HepG2 (cell line): ENCODE results near the gene MAP2K5. TPM values are rescaled to one million over a fixed set of nuclear protein-coding genes. Genes with fewer than 3 reads are reported as not detected.

Source experiments
- ATAC-seq: fragments of 200-7000 bp; cut with Tn5 transposase; 3 replicates; pipeline ENCODE4 v1.9.1; 2020; ENCODE audit warnings: mild to moderate bottlenecking, moderate library complexity
- BruUV-seq: library from RNA; stranded (reverse); fragments of 400-500 nt; replicated peaks from 2 replicates; lab custom pipeline; 2021; lab: Mats Ljungman, UMichigan
- CTCF ChIA-PET: fragments of 300-600 bp; formaldehyde crosslinking; extraction: SDS; loops from one replicate; lab custom pipeline; 2021; ENCODE audit warnings: low total read pairs, inconsistent platforms, low intra/inter-chr PET ratio; lab: Yijun Ruan, JAX
- POLR2A ChIA-PET: fragments of 350-600 bp; sonication (Branson Sonifier 250); formaldehyde crosslinking; loops from one replicate; lab custom pipeline; 2020; ENCODE audit warnings: antibody characterized with exemption, inconsistent platforms; lab: Yijun Ruan, JAX
- DNase-seq: peaks from one replicate; pipeline ENCODE4 v3.0.0-alpha.2; 2015; ENCODE audit warnings: low spot score
- FAIRE-seq: peaks from 3 replicates; lab custom pipeline; 2011; peaks lifted over from hg19 to GRCh38; lab: Jason Lieb, UNC
- H2AFZ ChIP-seq: one replicate; pipeline ENCODE4 v1.6.1; 2011; ENCODE audit warnings: low read length, inconsistent platforms
- H3K27ac ChIP-seq: fragments of 300-600 bp; 3 replicates; pipeline ENCODE4 v1.8.0; 2011; ENCODE audit warnings: mixed run types, mild to moderate bottlenecking, mixed read lengths, low read length, inconsistent platforms; ENCODE audit not compliant: insufficient read depth; ENCODE audit errors: extremely low read length
- H3K27me3 ChIP-seq, 2 experiments: fragments of 200-600 bp in 1 of 2; 2 replicates in 1 of 2; 3 replicates in 1 of 2; pipeline versions ENCODE4 v1.6.0 to v1.8.0; 2011; ENCODE audit warnings: low read length in 2 of 2, mild to moderate bottlenecking in 2 of 2, moderate library complexity in 2 of 2, inconsistent platforms in 1 of 2; ENCODE audit not compliant: insufficient read depth in 2 of 2, control insufficient read depth in 1 of 2
- H3K36me3 ChIP-seq, 2 experiments: fragments of 200-600 bp in 1 of 2; replicated peaks in 1 of 2; 2 replicates in 1 of 2; 3 replicates in 1 of 2; pipeline versions ENCODE4 v1.5.1 to v1.8.0; 2011; ENCODE audit warnings: low read length in 2 of 2, inconsistent platforms in 1 of 2; ENCODE audit not compliant: insufficient read depth in 2 of 2, control insufficient read depth in 1 of 2
- H3K4me1 ChIP-seq: 2 replicates; pipeline ENCODE4 v1.5.1; 2012; ENCODE audit warnings: low read length, inconsistent platforms; ENCODE audit not compliant: insufficient read depth
- H3K4me2 ChIP-seq: 2 replicates; pipeline ENCODE4 v1.6.0; 2011; ENCODE audit warnings: low read depth, low read length, inconsistent platforms
- H3K4me3 ChIP-seq, 3 experiments: fragments of 200-600 bp in 1 of 3; sonication (generic), shearing (Covaris generic) in 1 of 3; replicated peaks in 1 of 3; 2 replicates each; pipeline ENCODE4 v1.5.1; 2011 to 2016; ENCODE audit warnings: low read length in 3 of 3, inconsistent platforms in 2 of 3, low read depth in 2 of 3, mild to moderate bottlenecking in 2 of 3, control low read depth in 1 of 3, mixed read lengths in 1 of 3; ENCODE audit not compliant: insufficient read depth in 1 of 3
- H3K79me2 ChIP-seq: one replicate; pipeline ENCODE4 v1.6.1; 2011; ENCODE audit warnings: low read length, inconsistent platforms; ENCODE audit not compliant: insufficient read depth
- H3K9ac ChIP-seq: 2 replicates; pipeline ENCODE4 v1.6.0; 2011; ENCODE audit warnings: mild to moderate bottlenecking, low read depth, low read length, inconsistent platforms; ENCODE audit not compliant: insufficient read depth
- H3K9me3 ChIP-seq: 2 replicates; pipeline ENCODE4 v1.5.1; 2012; ENCODE audit warnings: mild to moderate bottlenecking, low read length
- H4K20me1 ChIP-seq: 2 replicates; pipeline ENCODE4 v1.6.0; 2011; ENCODE audit warnings: inconsistent platforms, mild to moderate bottlenecking, low read length, moderate library complexity; ENCODE audit not compliant: insufficient read depth
- HCFC1 ChIP-seq: fragments of 150-350 bp; IDR thresholded peaks from 2 replicates; pipeline ENCODE4 v1.6.1; 2014; ENCODE audit warnings: low read depth, low read length
- HDAC6 ChIP-seq: fragments of 200-600 bp; sonication (generic); IDR thresholded peaks from 2 replicates; pipeline ENCODE4 v1.7.0; 2017; ENCODE audit warnings: mild to moderate bottlenecking, antibody characterized with exemption, low read length, low read depth
- KDM5A ChIP-seq: fragments of 200-600 bp; sonication (generic); IDR thresholded peaks from 2 replicates; pipeline ENCODE4 v1.7.0; 2018; ENCODE audit warnings: antibody characterized with exemption, mild to moderate bottlenecking, low read length, borderline replicate concordance
- NCOA1 ChIP-seq: sonication (generic); formaldehyde crosslinking; IDR thresholded peaks from 2 replicates; pipeline ENCODE4 v1.9.0; 2021; ENCODE audit warnings: missing genetic modification reagents
- SMAD1 ChIP-seq: sonication (generic); formaldehyde crosslinking; IDR thresholded peaks from 2 replicates; pipeline ENCODE4 v1.4.0; 2020; ENCODE audit warnings: missing genetic modification reagents, low read depth, mild to moderate bottlenecking, borderline replicate concordance
- TEAD2 ChIP-seq: sonication (generic); formaldehyde crosslinking; IDR thresholded peaks from 2 replicates; pipeline ENCODE4 v1.9.0; 2021; ENCODE audit warnings: missing genetic modification reagents
- ZBTB38 ChIP-seq: sonication (generic); formaldehyde crosslinking; IDR thresholded peaks from 2 replicates; pipeline ENCODE4 v1.5.1; 2020; ENCODE audit warnings: mild to moderate bottlenecking, missing genetic modification reagents
- ZBTB42 ChIP-seq: sonication (generic); formaldehyde crosslinking; IDR thresholded peaks from 2 replicates; pipeline ENCODE4 v1.5.0; 2020; ENCODE audit warnings: mild to moderate bottlenecking, missing genetic modification reagents
- ZFP1 ChIP-seq: IDR thresholded peaks from 2 replicates; pipeline ENCODE4 v1.6.1; 2016
- ZNF547 ChIP-seq: sonication (generic); formaldehyde crosslinking; IDR thresholded peaks from 2 replicates; pipeline ENCODE4 v1.5.1; 2020; ENCODE audit warnings: mild to moderate bottlenecking, missing genetic modification reagents
- ZNF557 ChIP-seq: sonication (generic); formaldehyde crosslinking; IDR thresholded peaks from 2 replicates; pipeline ENCODE4 v1.4.0; 2020; ENCODE audit warnings: missing genetic modification reagents
- ZNF605 ChIP-seq: sonication (generic); formaldehyde crosslinking; IDR thresholded peaks from 2 replicates; pipeline ENCODE4 v1.8.0; 2022; ENCODE audit warnings: mild to moderate bottlenecking, missing genetic modification reagents
- in situ Hi-C: cut with HindIII; loops from 2 replicates; pipeline ENCODE4 v1.10.0; 2017; ENCODE audit warnings: low pct_unique_long_range_greater_than_20kb; ENCODE audit not compliant: extremely low pct_ligation_motif_present
- intact Hi-C: fragments of 100-400 bp; cut with micrococcal nuclease; formaldehyde crosslinking; loops from one replicate; pipeline ENCODE4 v1.10.0; 2022; ENCODE audit not compliant: unreplicated experiment
- polyA plus RNA-seq, 8 experiments: library from polyadenylated mRNA; depleted of rRNA in 3 of 8; stranded (reverse) in 7 of 8; unstranded in 1 of 8; fragments of >200 nt; fragmentation: Illumina TruSeq in 4 of 8; extraction: Trizol in 4 of 8; gene quantifications; 2 replicates each; pipeline versions ENCODE4 v1.2.1 to v1.2.3, GENCODE V29; 2011 to 2016; ENCODE audit warnings: low read depth in 4 of 8, missing spikeins in 1 of 8, mixed read lengths in 1 of 8; ENCODE audit not compliant: insufficient read depth in 1 of 8
- total RNA-seq, 5 experiments: library from RNA; depleted of rRNA; stranded (reverse); fragments of >200 nt; fragmentation: Illumina TruSeq; extraction: Trizol; gene quantifications; 2 replicates each; pipeline ENCODE4 v1.2.3, GENCODE V29; 2016; ENCODE audit warnings: low read depth in 1 of 5
- TF ChIP-seq, protein P1 (sequence below): sonication (generic); formaldehyde crosslinking; IDR thresholded peaks from 2 replicates; pipeline ENCODE4 v1.4.0; 2020; ENCODE audit warnings: missing genetic modification reagents, borderline replicate concordance
- TF ChIP-seq, protein P2 (sequence below): sonication (generic); formaldehyde crosslinking; IDR thresholded peaks from 2 replicates; pipeline ENCODE4 v1.4.0; 2020; ENCODE audit warnings: mild to moderate bottlenecking, missing genetic modification reagents
- TF ChIP-seq, protein P3 (sequence below): sonication (generic); formaldehyde crosslinking; IDR thresholded peaks from 2 replicates; pipeline ENCODE4 v1.8.0; 2022; ENCODE audit warnings: mild to moderate bottlenecking, missing genetic modification reagents, moderate library complexity
- TF ChIP-seq, protein P4 (sequence below): IDR thresholded peaks from 2 replicates; pipeline ENCODE4 v1.6.1; 2018; ENCODE audit warnings: missing genetic modification reagents
- TF ChIP-seq, protein P5 (sequence below): sonication (generic); formaldehyde crosslinking; IDR thresholded peaks from 2 replicates; pipeline ENCODE4 v1.4.0; 2020; ENCODE audit warnings: missing genetic modification reagents

MAP2K5 gene
- total and polyA plus RNA-seq, 2 of the 13 experiments (the other 11 are each of a cell fraction or from before 2014, with no cell fraction given), result 4.0 to 4.3 TPM

DNA sequence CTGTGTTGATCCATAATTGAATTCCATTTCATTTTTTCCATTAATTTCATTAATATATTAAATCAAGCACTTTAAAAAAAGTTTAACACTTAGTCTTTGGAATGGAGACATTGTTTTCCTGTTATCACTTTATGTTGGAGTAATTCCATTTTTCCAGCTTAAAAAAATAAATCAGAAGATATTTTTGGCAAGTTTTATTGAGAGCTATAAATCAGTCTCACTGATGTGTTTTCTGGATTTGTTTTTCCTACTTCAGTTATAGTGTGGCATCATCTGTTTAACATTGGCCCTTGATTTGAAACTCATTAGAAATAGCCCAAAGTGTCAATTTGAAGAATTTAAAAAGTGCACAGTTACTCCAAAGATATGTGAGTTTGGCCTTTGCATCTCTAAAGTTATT, 53.1 kb downstream of the MAP2K5 start:
- FAIRE-seq (no peak), DNase-seq (no peak), ATAC-seq (no peak)
- Histone ChIP-seq H3K4me2 (no peak overlapping the region), H3K27me3 (no peaks in the 10 kb centered on the region), H2AFZ (no peak overlapping the region), H3K4me1 (no peaks in the 10 kb centered on the region), H3K27ac (no peak overlapping the region), H3K4me3 (no peak overlapping the region), H3K79me2 (no peaks in the 10 kb centered on the region), H3K36me3 (peaks cover 0 to 10% of the 10 kb centered on the region in 2 experiments; a peak in 1 of 5 replicates), H4K20me1 (no peaks in the 10 kb centered on the region), H3K9me3 (no peaks in the 10 kb centered on the region), H3K9ac (no peak overlapping the region)
- TF ChIP-seq ZBTB38 (CRISPR knock-in tag) (no peak), ZBTB42 (CRISPR knock-in tag) (no peak), KDM5A (no peak), SMAD1 (no peak), NCOA1 (CRISPR knock-in tag) (no peak), TEAD2 (CRISPR knock-in tag) (no peak), ZNF605 (no peak), ZNF557 (CRISPR knock-in tag) (no peak), ZFP1 (no peak), ZNF547 (no peak), HDAC6 (no peak), HCFC1 (no peak)
- TF ChIP-seq, protein P1, sequence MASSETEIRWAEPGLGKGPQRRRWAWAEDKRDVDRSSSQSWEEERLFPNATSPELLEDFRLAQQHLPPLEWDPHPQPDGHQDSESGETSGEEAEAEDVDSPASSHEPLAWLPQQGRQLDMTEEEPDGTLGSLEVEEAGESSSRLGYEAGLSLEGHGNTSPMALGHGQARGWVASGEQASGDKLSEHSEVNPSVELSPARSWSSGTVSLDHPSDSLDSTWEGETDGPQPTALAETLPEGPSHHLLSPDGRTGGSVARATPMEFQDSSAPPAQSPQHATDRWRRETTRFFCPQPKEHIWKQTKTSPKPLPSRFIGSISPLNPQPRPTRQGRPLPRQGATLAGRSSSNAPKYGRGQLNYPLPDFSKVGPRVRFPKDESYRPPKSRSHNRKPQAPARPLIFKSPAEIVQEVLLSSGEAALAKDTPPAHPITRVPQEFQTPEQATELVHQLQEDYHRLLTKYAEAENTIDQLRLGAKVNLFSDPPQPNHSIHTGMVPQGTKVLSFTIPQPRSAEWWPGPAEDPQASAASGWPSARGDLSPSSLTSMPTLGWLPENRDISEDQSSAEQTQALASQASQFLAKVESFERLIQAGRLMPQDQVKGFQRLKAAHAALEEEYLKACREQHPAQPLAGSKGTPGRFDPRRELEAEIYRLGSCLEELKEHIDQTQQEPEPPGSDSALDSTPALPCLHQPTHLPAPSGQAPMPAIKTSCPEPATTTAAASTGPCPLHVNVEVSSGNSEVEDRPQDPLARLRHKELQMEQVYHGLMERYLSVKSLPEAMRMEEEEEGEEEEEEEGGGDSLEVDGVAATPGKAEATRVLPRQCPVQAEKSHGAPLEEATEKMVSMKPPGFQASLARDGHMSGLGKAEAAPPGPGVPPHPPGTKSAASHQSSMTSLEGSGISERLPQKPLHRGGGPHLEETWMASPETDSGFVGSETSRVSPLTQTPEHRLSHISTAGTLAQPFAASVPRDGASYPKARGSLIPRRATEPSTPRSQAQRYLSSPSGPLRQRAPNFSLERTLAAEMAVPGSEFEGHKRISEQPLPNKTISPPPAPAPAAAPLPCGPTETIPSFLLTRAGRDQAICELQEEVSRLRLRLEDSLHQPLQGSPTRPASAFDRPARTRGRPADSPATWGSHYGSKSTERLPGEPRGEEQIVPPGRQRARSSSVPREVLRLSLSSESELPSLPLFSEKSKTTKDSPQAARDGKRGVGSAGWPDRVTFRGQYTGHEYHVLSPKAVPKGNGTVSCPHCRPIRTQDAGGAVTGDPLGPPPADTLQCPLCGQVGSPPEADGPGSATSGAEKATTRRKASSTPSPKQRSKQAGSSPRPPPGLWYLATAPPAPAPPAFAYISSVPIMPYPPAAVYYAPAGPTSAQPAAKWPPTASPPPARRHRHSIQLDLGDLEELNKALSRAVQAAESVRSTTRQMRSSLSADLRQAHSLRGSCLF (CRISPR knock-in tag), result no peak
- TF ChIP-seq, protein P2, sequence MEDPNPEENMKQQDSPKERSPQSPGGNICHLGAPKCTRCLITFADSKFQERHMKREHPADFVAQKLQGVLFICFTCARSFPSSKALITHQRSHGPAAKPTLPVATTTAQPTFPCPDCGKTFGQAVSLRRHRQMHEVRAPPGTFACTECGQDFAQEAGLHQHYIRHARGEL (CRISPR knock-in tag), result no peak
- TF ChIP-seq, protein P3, sequence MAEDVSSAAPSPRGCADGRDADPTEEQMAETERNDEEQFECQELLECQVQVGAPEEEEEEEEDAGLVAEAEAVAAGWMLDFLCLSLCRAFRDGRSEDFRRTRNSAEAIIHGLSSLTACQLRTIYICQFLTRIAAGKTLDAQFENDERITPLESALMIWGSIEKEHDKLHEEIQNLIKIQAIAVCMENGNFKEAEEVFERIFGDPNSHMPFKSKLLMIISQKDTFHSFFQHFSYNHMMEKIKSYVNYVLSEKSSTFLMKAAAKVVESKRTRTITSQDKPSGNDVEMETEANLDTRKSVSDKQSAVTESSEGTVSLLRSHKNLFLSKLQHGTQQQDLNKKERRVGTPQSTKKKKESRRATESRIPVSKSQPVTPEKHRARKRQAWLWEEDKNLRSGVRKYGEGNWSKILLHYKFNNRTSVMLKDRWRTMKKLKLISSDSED, result no peak
- TF ChIP-seq, protein P4, sequence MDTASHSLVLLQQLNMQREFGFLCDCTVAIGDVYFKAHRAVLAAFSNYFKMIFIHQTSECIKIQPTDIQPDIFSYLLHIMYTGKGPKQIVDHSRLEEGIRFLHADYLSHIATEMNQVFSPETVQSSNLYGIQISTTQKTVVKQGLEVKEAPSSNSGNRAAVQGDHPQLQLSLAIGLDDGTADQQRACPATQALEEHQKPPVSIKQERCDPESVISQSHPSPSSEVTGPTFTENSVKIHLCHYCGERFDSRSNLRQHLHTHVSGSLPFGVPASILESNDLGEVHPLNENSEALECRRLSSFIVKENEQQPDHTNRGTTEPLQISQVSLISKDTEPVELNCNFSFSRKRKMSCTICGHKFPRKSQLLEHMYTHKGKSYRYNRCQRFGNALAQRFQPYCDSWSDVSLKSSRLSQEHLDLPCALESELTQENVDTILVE, result no peak
- TF ChIP-seq, protein P5, sequence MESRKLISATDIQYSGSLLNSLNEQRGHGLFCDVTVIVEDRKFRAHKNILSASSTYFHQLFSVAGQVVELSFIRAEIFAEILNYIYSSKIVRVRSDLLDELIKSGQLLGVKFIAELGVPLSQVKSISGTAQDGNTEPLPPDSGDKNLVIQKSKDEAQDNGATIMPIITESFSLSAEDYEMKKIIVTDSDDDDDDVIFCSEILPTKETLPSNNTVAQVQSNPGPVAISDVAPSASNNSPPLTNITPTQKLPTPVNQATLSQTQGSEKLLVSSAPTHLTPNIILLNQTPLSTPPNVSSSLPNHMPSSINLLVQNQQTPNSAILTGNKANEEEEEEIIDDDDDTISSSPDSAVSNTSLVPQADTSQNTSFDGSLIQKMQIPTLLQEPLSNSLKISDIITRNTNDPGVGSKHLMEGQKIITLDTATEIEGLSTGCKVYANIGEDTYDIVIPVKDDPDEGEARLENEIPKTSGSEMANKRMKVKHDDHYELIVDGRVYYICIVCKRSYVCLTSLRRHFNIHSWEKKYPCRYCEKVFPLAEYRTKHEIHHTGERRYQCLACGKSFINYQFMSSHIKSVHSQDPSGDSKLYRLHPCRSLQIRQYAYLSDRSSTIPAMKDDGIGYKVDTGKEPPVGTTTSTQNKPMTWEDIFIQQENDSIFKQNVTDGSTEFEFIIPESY (CRISPR knock-in tag), result no peak
- in situ Hi-C loops (no loop called here), intact Hi-C loops (no loop called here)
- ChIA-PET CTCF (no interaction called here), POLR2A (no interaction called here)
- BruUV-seq, result no TSS peak
